OCI-M2 (cell line): ENCODE results near the gene PRSS56.

Source experiments
- DNase-seq: peaks from one replicate; lab custom pipeline; 2025; ENCODE audit not compliant: unreplicated experiment; lab: John Stamatoyannopoulos, UW

PRSS56 gene

GRCh38 chr2:232486558-232487384 lies 33.4 kb upstream of the PRSS56 start:
- no peak for DNase-seq

- DNase-seq: no peak
These were observed 32.6 kb upstream of the PRSS56 start, which contains the start of gene ECEL1 for GRCh38 chr2:232487385-232488096. Gene ECEL1 (minus strand): TSS chr2:232487834. CDS start chr2:232486653, 1,181 bp downstream.

- no peak for DNase-seq
These were observed 32.0 kb upstream of the PRSS56 start for GRCh38 chr2:232488097-232488711.

GRCh38 chr2:232488721-232489300 lies 31.4 kb upstream of the PRSS56 start:
- no peak for DNase-seq

GRCh38 chr2:232489516-232490220 lies 30.5 kb upstream of the PRSS56 start:
- no peak for DNase-seq

- no peak for DNase-seq
These were observed 29.7 kb upstream of the PRSS56 start for GRCh38 chr2:232490221-232491138.

- DNase-seq: no peak
These were observed 28.9 kb upstream of the PRSS56 start for GRCh38 chr2:232491139-232491780.

- no peak for DNase-seq
These were observed 27.8 kb upstream of the PRSS56 start for GRCh38 chr2:232492236-232492848.

- no peak for DNase-seq
These were observed 27.1 kb upstream of the PRSS56 start for GRCh38 chr2:232492963-232493700.

- DNase-seq: no peak
These were observed 26.3 kb upstream of the PRSS56 start for GRCh38 chr2:232493701-232494474.

GRCh38 chr2:232494542-232494941 lies 25.6 kb upstream of the PRSS56 start:
- no peak for DNase-seq

- DNase-seq: no peak
These were observed 24.9 kb upstream of the PRSS56 start for GRCh38 chr2:232495292-232495691.

- DNase-seq: no peak
These were observed 23.5 kb upstream of the PRSS56 start for GRCh38 chr2:232496501-232497270.

GRCh38 chr2:232497348-232497747 lies 22.8 kb upstream of the PRSS56 start:
- no peak for DNase-seq

GRCh38 chr2:232498452-232498851 lies 21.7 kb upstream of the PRSS56 start:
- no peak for DNase-seq

GRCh38 chr2:232501331-232501771 lies 18.8 kb upstream of the PRSS56 start:
- DNase-seq: no peak
